PC-9 (cell line): ENCODE data around the gene UST.

Experiments
- CTCF ChIP-seq: fragments of 200-600 bp; sonication (generic); conservative IDR thresholded peaks from 2 replicates; pipeline ENCODE4 v1.6.1; 2017; ENCODE audit warnings: mixed run types, antibody characterized with exemption, mild to moderate bottlenecking, moderate library complexity
- EZH2 ChIP-seq: fragments of 200-600 bp; sonication (generic); IDR thresholded peaks from 2 replicates; pipeline ENCODE4 v1.8.0; 2017; ENCODE audit warnings: antibody characterized with exemption, low read depth

GRCh38 chr6:148925701-148926100, 178.9 kb downstream of the UST start:
- no peak for TF ChIP-seq CTCF
- no peak for TF ChIP-seq EZH2
